ENCODE measurements around the gene PTBP3. TPM values are rescaled to one million over a fixed set of nuclear protein-coding genes. Genes with fewer than 3 reads are reported as not detected.

The PTBP3 gene
- total and polyA plus RNA-seq, 2 of the 4 experiments (the other 2 are of a cell fraction): 8.6 to 15.6 TPM

DNA sequence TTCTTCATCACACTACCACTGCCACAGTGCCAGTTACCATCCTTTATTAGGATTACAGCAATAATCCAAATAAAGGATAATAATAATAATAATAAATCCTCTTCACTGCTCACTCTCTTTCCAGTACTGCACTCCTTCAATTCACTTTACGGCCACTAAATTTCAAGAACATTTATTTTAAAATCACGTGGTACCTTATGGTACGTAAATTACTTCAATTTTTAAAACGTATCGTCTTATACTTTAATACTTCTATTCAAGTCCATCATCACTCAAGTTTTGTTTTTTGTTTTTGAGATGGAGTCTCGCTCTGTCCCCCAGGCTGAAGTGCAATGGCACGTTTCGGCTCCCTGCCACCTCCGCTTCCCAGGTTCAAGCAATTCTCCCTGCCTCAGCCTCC, 36.5 kb downstream of the PTBP3 start:
- dilution Hi-C loops (cut with HindIII; ENCODE audit: low sequenced_read_pairs, unreplicated experiment) (no loop called here), in situ Hi-C loops (cut with MboI; ENCODE audit: low sequenced_read_pairs) (no loop called here), intact Hi-C loops (cut with micrococcal nuclease) (no loop called here)
- no peak overlapping the region for H3K14ac ChIP-seq (replicated peaks; ENCODE audit: low read depth, low read length)
- no peak overlapping the region for H4K8ac ChIP-seq (ENCODE audit: low read depth in 2 of 2, low read length in 2 of 2)
- no peak overlapping the region for H2AK5ac ChIP-seq (ENCODE audit: low read depth, low read length)
- 100% methylated on average over 4 of the region's 9 CpGs; no CpG with 5 or more reads in 1 of the 2 experiments for WGBS, 2 experiments (ENCODE audit: extremely low coverage in 2 of 2, insufficient read length in 1 of 2)
- H4K5ac ChIP-seq (ENCODE audit: low read depth, low read length): no peak overlapping the region
- no peaks in the 10 kb centered on the region for H3K9me3 ChIP-seq (ENCODE audit: control insufficient read depth, insufficient read depth, low read length)
- peaks cover 8% of the 10 kb centered on the region for H4K20me1 ChIP-seq (ENCODE audit: insufficient read depth, low read length)
- POLR2A ChIA-PET (ENCODE audit: unreplicated experiment): no interaction called here
- H2AK9ac ChIP-seq (replicated peaks; ENCODE audit: low read depth, low read length, poor library complexity): no peak overlapping the region
- no peak overlapping the region for H2BK120ac ChIP-seq (ENCODE audit: low read depth, low read length)
- TF ChIP-seq BHLHE40 (IDR thresholded peaks at IDR 0.05; ENCODE audit: low read depth, low read length) (no peak), CHD1 (IDR thresholded peaks at IDR 0.05; ENCODE audit: low read depth, low read length) (no peak), MAZ (IDR thresholded peaks at IDR 0.05; ENCODE audit: borderline replicate concordance, low read depth, low read length) (no peak), MXI1 (IDR thresholded peaks at IDR 0.05; ENCODE audit: borderline replicate concordance, low read depth, low read length) (no peak), RAD21 (IDR thresholded peaks at IDR 0.05; ENCODE audit: low read length) (no peak)
- TF ChIP-seq, protein P1, sequence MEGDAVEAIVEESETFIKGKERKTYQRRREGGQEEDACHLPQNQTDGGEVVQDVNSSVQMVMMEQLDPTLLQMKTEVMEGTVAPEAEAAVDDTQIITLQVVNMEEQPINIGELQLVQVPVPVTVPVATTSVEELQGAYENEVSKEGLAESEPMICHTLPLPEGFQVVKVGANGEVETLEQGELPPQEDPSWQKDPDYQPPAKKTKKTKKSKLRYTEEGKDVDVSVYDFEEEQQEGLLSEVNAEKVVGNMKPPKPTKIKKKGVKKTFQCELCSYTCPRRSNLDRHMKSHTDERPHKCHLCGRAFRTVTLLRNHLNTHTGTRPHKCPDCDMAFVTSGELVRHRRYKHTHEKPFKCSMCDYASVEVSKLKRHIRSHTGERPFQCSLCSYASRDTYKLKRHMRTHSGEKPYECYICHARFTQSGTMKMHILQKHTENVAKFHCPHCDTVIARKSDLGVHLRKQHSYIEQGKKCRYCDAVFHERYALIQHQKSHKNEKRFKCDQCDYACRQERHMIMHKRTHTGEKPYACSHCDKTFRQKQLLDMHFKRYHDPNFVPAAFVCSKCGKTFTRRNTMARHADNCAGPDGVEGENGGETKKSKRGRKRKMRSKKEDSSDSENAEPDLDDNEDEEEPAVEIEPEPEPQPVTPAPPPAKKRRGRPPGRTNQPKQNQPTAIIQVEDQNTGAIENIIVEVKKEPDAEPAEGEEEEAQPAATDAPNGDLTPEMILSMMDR (conservative IDR thresholded peaks at IDR 0.05; ENCODE audit: low read depth, low read length): no peak
- TF ChIP-seq, protein P2, sequence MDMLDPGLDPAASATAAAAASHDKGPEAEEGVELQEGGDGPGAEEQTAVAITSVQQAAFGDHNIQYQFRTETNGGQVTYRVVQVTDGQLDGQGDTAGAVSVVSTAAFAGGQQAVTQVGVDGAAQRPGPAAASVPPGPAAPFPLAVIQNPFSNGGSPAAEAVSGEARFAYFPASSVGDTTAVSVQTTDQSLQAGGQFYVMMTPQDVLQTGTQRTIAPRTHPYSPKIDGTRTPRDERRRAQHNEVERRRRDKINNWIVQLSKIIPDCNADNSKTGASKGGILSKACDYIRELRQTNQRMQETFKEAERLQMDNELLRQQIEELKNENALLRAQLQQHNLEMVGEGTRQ (IDR thresholded peaks at IDR 0.05; ENCODE audit: low read depth, low read length): no peak
- no peak overlapping the region for H2BK15ac ChIP-seq (ENCODE audit: low read depth, low read length)
- H3K56ac ChIP-seq (ENCODE audit: extremely low read depth, insufficient read depth, low read length): no peak overlapping the region
- no peaks in the 10 kb centered on the region for H3K27me3 ChIP-seq (ENCODE audit: control insufficient read depth, insufficient read depth, low read length)
- no peak overlapping the region for H3K23ac ChIP-seq (ENCODE audit: low read depth, low read length)
- H4K91ac ChIP-seq (ENCODE audit: insufficient read depth, low read depth, low read length): no peak overlapping the region
- no peak overlapping the region for H3K4me3 ChIP-seq (ENCODE audit: insufficient read depth, low read depth, low read length)
- peaks cover 18 to 36% of the 10 kb centered on the region in 2 experiments for H3K79me1 ChIP-seq (ENCODE audit: low read depth in 1 of 2, low read length in 2 of 2)
- no peak overlapping the region for H2AFZ ChIP-seq (replicated peaks; ENCODE audit: low read length, poor library complexity)
- H3K36me3 ChIP-seq (ENCODE audit: control insufficient read depth, insufficient read depth, low read length): peaks cover 8% of the 10 kb centered on the region
- H3K9me1 ChIP-seq (ENCODE audit: insufficient read depth, low read length): no peaks in the 10 kb centered on the region
- peaks cover 2% of the 10 kb centered on the region for H3K4me1 ChIP-seq (ENCODE audit: control insufficient read depth, insufficient read depth, low read length)
- BruUV-seq (replicated peaks): no TSS peak
- no peak overlapping the region for H2BK20ac ChIP-seq (ENCODE audit: low read depth, low read length)
- H3K18ac ChIP-seq (ENCODE audit: low read depth, low read length): no peak overlapping the region
- H3K4ac ChIP-seq (ENCODE audit: low read depth, low read length): no peak overlapping the region
- H3K4me2 ChIP-seq (ENCODE audit: low read depth, low read length): no peak overlapping the region
- no peak overlapping the region for H3K9ac ChIP-seq (ENCODE audit: low read depth, low read length)
- DNase-seq (no peak), ATAC-seq (ENCODE audit: low read depth) (no peak)
- CTCF ChIA-PET: no interaction called here
- H2BK5ac ChIP-seq (ENCODE audit: low read depth, low read length, poor library complexity, severe bottlenecking): no peak overlapping the region
- no peak overlapping the region for H3K27ac ChIP-seq (ENCODE audit: insufficient read depth, low read length)

Data from IMR-90 (cell line).